ENCODE measurements around the gene DVL3. TPM values are rescaled to one million over a fixed set of nuclear protein-coding genes. Genes with fewer than 3 reads are reported as not detected.

Gene DVL3
- total and polyA plus RNA-seq, 10 of the 15 experiments (the other 5 are each of a cell fraction or from before 2014, with no cell fraction given), result 2.2 to 39.7 (median 14.5) TPM

DNA sequence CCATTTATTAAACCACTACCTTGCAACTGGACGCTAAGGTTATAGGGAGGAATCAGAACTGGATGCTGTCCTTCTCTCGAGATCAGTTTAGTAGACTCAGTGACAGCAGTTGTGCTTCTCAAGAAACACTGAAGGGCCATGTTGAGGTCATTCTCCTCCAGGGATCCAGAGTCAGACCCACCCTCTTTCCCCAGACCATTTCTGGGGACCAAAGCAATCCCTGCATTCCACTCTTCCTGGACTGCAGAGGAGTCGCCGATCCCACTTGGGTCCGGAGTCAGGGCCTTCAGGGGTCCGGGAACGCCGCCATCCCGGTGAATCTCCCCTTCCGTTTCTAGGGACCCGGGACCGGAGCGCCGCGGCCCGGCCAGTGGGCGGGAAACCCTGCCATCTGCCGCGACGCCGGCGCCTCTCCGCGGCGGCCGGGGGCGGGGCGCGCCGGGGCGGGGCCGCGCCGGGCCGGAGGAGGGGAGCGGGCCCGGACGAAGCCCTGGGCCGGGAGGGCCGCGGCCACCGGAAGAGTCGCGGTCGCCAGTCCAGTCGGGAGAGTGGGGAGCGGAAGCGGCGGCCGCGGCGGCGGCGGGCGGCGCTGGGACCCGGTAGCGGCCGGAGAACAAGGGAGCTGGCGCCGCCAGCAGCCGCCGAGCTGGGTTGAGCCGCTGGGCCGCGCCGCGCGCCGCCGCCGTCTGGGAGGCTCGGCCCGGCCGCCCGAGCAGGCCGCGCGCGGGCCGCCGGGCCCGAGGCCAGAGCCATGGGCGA is at the start of gene DVL3 (continued):
- TF ChIP-seq SKIL (IDR thresholded peaks at IDR 0.05; ENCODE audit: low read depth, poor library complexity, severe bottlenecking), result no peak
- TF ChIP-seq GATAD2B (conservative IDR thresholded peaks at IDR 0.05; ENCODE audit: low read depth), result 0 out of 2 replicates have a peak, but pooled peaks have one; percentile 50
- peak in 1 of 2 experiments; percentile 44; a peak in 2 of 4 replicates for TF ChIP-seq BHLHE40 (IDR thresholded peaks at IDR 0.05; ENCODE audit: borderline replicate concordance in 1 of 2, low read depth in 2 of 2, low read length in 1 of 2)
- no peak for TF ChIP-seq CUX1 (IDR thresholded peaks at IDR 0.05; ENCODE audit: insufficient replicate concordance, low read depth, low read length)
- TF ChIP-seq, protein P1, sequence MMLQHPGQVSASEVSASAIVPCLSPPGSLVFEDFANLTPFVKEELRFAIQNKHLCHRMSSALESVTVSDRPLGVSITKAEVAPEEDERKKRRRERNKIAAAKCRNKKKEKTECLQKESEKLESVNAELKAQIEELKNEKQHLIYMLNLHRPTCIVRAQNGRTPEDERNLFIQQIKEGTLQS (IDR thresholded peaks at IDR 0.05; ENCODE audit: borderline replicate concordance, extremely low read depth, low read depth, low read length), result no peak
- no peak for TF ChIP-seq SIN3A (IDR thresholded peaks at IDR 0.05; ENCODE audit: low read depth, low read length)
- no peak for TF ChIP-seq KAT2A (conservative IDR thresholded peaks at IDR 0.05; ENCODE audit: control insufficient read depth, low read depth, low read length)
- TF ChIP-seq HDAC2 (IDR thresholded peaks at IDR 0.05), result no peak
- peak; percentile 41 for TF ChIP-seq SP1 (IDR thresholded peaks at IDR 0.05; ENCODE audit: low read depth, low read length)
- no peak for TF ChIP-seq ZNF622 (IDR thresholded peaks at IDR 0.05)
- TF ChIP-seq, protein P2, sequence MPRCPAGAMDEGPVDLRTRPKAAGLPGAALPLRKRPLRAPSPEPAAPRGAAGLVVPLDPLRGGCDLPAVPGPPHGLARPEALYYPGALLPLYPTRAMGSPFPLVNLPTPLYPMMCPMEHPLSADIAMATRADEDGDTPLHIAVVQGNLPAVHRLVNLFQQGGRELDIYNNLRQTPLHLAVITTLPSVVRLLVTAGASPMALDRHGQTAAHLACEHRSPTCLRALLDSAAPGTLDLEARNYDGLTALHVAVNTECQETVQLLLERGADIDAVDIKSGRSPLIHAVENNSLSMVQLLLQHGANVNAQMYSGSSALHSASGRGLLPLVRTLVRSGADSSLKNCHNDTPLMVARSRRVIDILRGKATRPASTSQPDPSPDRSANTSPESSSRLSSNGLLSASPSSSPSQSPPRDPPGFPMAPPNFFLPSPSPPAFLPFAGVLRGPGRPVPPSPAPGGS (IDR thresholded peaks at IDR 0.05; ENCODE audit: borderline replicate concordance, insufficient read depth, low read depth, low read length, poor library complexity, severe bottlenecking), result no peak
- TF ChIP-seq RAD51 (IDR thresholded peaks at IDR 0.05), result no peak
- TF ChIP-seq, protein P3, sequence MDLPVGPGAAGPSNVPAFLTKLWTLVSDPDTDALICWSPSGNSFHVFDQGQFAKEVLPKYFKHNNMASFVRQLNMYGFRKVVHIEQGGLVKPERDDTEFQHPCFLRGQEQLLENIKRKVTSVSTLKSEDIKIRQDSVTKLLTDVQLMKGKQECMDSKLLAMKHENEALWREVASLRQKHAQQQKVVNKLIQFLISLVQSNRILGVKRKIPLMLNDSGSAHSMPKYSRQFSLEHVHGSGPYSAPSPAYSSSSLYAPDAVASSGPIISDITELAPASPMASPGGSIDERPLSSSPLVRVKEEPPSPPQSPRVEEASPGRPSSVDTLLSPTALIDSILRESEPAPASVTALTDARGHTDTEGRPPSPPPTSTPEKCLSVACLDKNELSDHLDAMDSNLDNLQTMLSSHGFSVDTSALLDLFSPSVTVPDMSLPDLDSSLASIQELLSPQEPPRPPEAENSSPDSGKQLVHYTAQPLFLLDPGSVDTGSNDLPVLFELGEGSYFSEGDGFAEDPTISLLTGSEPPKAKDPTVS (IDR thresholded peaks at IDR 0.05; ENCODE audit: low read depth, low read length), result no peak
- TF ChIP-seq JUNB (IDR thresholded peaks at IDR 0.05), result no peak
- 0 out of 2 replicates have a peak, but pooled peaks have one; percentile 22 for TF ChIP-seq TAF1 (IDR thresholded peaks at IDR 0.05; ENCODE audit: borderline replicate concordance, low read depth, low read length)
